NOMO-1 treated with dmso at 0.1 percent for 144 hours (cell line): Measurements from ENCODE around the gene ERCC1.

Experiments used
- DNase-seq: peaks from one replicate; lab custom pipeline; 2025; ENCODE audit not compliant: unreplicated experiment; lab: John Stamatoyannopoulos, UW

Gene ERCC1

DNA sequence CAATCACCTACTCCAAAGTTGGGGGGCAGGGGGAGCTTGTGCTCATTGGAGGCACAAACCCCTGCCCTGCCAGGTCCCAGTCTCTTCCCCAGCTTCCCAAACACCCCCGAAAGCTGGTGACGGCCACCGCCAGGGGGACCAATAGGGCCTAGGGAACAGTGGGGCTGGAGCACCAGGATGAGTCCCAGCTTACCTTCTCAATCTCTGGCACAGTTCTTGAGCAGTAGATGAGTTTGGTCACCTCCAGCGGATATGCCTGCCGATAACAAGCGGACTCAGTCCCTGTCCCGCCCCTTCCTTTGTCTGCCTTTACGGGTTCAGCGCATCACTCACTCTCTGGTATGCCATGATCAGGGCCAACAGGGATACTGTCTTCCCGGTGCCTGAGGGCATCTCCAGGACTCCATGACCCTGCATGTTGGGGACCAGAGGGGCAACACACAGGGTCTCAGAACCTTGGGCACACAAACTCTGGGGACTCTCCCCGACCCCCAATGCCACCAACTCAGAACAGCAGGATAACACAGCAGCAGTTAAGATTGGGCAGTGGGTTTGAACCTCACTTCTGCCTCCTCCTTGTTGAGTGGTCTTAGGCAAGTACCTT, 54.9 kb downstream of the ERCC1 start:
- no peak for DNase-seq

DNA sequence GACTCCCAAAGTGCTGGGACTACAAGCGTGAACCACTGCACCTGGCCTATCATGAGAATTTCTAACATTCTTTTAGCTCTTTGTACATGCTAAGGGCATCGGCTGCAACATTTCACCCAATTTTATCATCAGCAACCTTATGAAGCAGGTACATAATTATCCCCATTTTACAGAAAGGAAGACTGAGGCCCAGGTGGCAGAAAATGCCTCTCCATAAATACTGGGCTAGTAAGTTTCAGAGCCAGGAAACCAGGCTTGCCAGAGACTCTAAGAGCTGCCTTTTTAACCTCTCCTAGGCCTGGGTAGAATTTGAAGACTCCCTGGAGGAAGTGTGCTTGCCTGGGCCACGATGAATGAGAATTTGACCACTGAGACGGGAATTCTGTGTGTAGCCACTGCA, 55.6 kb downstream of the ERCC1 start:
- no peak for DNase-seq

DNA sequence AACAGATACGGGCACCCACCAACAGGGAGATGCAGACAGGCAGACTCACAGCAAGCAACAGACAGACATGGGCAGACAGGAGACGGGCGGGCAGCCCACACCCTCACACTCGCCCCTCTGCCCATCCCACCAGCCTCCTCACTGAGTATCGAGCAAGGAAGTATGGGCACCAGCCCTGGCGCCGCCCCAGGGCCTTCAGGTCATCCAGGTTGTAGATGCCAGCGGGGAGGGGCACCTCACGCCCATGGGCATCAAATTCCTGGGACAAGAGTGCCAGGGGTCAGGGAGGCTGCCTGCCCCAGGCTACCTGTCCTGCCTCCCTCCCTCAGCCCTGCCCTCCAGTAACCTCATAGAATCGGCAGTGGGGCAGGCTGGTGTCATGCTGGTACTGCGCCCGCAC, 59.0 kb downstream of the ERCC1 start:
- DNase-seq: no peak

DNA sequence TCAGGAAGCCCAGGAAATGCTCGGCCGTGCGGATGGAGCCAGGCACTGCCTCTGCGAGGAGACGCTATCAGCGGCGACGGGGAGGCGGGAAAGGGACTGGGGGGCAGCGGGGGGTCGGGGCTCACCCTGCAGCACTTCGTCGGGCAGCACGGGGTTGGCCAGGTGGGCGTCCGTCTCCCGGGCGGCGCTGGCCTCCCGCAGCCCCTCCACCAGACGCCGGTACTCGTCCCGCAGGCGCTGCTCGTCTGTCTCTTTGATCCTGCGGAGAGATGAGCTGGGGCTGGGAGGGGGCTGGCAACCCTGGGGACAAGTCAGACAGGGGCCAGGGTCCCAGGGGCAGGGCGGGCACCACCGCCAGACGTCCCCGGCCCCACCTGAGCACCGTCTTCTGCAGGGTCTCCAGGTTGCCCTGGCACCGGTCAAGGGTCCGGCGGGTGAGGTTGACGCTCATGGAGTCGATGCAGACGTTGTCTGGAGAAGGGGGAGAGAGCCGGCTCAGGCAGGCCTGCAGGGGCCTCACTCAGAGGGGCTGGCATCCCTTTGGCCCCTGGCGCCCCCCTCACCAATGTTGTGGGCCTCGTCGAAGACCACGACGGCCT, 59.8 kb downstream of the ERCC1 start:
- no peak for DNase-seq

DNA sequence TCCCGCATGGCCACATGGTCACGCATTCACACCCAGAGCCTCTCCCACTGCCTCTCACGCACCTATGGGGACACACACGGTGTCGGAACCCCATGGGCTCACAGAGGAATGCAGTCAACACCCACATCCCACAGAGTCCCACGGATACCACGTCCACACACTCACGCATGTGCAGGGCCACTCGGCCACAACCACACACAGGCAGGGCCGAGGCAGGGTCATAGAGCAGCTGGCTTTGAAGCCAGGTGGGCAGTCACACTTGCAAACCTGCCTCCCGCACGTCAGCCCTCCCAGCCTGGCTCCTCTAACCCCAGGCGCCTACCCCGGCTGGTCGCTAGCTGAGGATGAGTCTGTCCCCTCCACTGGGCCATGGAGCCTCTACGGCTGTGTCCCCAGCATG, 61.4 kb downstream of the ERCC1 start:
- DNase-seq: no peak

DNA sequence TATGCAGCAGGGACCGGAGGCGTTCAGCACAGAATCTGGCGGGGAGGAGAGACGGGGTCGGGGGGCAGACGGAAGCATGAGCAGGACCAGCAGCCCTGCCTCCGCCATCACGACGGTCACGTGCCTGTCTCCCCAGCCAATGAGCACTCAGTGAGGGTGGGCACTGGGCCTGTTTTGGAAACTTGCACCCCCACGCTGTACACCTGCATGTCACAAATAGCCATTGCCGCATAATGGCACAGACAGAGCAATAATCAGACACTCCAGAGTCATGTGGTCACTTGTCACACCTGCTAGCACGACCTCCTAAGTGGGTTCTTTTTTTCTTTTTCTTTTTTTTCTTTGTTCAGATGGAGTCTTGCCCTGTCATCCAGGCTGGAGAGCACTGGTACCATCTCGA, 62.1 kb downstream of the ERCC1 start:
- no peak for DNase-seq

DNA sequence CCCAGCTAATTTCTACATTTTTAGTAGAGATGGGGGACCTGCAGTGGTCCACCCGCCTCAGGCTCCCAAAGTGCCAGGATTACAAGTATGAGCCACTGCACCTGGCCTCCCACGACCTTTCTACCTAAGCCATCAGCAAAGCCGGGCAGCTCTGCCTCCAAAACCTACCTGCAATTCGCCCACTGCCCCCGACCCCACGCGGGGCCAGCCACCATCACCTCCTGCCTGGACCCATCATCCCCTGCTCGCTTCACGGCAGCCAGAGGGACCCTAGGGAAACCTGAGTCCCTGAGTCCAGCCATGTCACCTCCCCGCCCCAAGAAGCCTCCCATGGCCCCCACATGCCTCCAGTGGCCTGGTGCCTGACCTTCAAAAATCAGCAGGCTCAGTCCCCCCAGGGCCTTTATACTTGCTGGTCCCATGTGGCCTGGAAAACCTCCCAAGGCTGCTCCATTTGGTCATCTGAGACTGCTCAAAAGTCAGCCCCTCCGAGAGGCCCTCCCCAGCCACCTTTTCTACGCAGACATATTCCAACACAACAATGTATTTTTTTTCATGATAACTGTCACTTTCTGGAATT, 65.4 kb downstream of the ERCC1 start:
- DNase-seq: no peak

DNA sequence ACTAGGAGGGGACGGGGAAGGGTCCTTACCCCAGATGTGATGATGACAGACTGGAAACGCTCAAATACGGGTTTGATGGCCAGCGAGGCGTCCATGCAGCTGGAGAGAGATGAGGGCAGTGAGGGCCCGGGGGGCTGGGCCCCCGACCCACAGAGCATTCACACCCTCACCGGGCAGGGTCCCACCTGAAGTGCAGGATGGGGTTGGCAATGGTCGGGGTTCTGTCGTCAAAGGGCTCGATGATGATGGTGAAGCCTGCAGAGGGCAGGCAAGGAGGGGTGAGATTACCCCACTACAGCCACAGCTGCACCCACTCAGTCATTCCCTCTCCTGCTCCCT, 66.3 kb downstream of the ERCC1 start:
- DNase-seq: no peak
